A549 (cell line): ENCODE measurements around the gene ANTXR1. TPM values are rescaled to one million over a fixed set of nuclear protein-coding genes. Genes with fewer than 3 reads are reported as not detected.

Experiments
- ATAC-seq, 2 experiments: fragments of 200-7000 bp in 1 of 2; fragments of >200 bp in 1 of 2; cut with Nextera tagmentation in 1 of 2; cut with Tn5 transposase in 1 of 2; 3 replicates each; pipeline versions ENCODE4 v1.8.0 to v1.9.1; 2018 to 2020; ENCODE audit warnings: mild to moderate bottlenecking in 1 of 2, moderate library complexity in 1 of 2
- CTCF ChIA-PET: fragments of 300-600 bp; sonication (Branson Sonifier 250); formaldehyde crosslinking; extraction: SDS; loops from one replicate; lab custom pipeline; 2021; ENCODE audit warnings: antibody characterized with exemption, inconsistent platforms; lab: Yijun Ruan, JAX
- POLR2A ChIA-PET: fragments of 350-600 bp; formaldehyde crosslinking; extraction: SDS; loops from one replicate; lab custom pipeline; 2021; ENCODE audit warnings: antibody characterized with exemption, inconsistent platforms; lab: Yijun Ruan, JAX
- DNase-seq, 2 experiments: peaks; one replicate each; pipeline versions ENCODE4 v3.0.0 to v3.0.0-alpha.2; 2011 to 2016; ENCODE audit warnings: low read depth in 1 of 2, low spot score in 1 of 2
- FAIRE-seq: peaks from 2 replicates; lab custom pipeline; 2011; peaks lifted over from hg19 to GRCh38; lab: Jason Lieb, UNC
- H3K27ac ChIP-seq, 2 experiments: fragments of >200 bp; sonication (Bioruptor Twin); formaldehyde crosslinking; 3 replicates each; pipeline ENCODE4 v1.5.1; 2016 to 2017
- H3K4me1 ChIP-seq: fragments of >200 bp; sonication (Bioruptor Twin); formaldehyde crosslinking; 3 replicates; pipeline ENCODE4 v1.6.1; 2016
- H3K4me2 ChIP-seq: fragments of >200 bp; sonication (Bioruptor Twin); formaldehyde crosslinking; 3 replicates; pipeline ENCODE4 v1.6.1; 2016
- H3K4me3 ChIP-seq: fragments of >200 bp; sonication (Bioruptor Twin); formaldehyde crosslinking; 3 replicates; pipeline ENCODE4 v1.5.1; 2016
- H3K9me3 ChIP-seq: fragments of >200 bp; sonication (Bioruptor Twin); formaldehyde crosslinking; 3 replicates; pipeline ENCODE4 v1.6.1; 2016
- CEBPB ChIP-seq, 2 experiments: fragments of >200 bp in 1 of 2; sonication (Bioruptor Twin) in 1 of 2; formaldehyde crosslinking in 1 of 2; IDR thresholded peaks; 2 replicates each; pipeline ENCODE4 v1.6.1; 2012 to 2016
- CHD4 ChIP-seq: fragments of 200-600 bp; sonication (generic); IDR thresholded peaks from 2 replicates; pipeline ENCODE4 v1.6.1; 2016; ENCODE audit warnings: antibody characterized with exemption, mild to moderate bottlenecking, borderline replicate concordance
- CTCF ChIP-seq: fragments of >200 bp; sonication (Bioruptor Twin); formaldehyde crosslinking; IDR thresholded peaks from 3 replicates; pipeline ENCODE4 v1.5.1; 2016
- EP300 ChIP-seq, 2 experiments: fragments of >200 bp; sonication (Bioruptor Twin); formaldehyde crosslinking; IDR thresholded peaks; 2 replicates in 1 of 2; 3 replicates in 1 of 2; pipeline ENCODE4 v1.6.1; 2016 to 2017
- FOSL2 ChIP-seq, 2 experiments: fragments of 450-650 bp in 1 of 2; fragments of >200 bp in 1 of 2; sonication (Bioruptor Twin) in 1 of 2; formaldehyde crosslinking; IDR thresholded peaks; 2 replicates each; pipeline versions ENCODE4 v1.5.0 to v1.6.1; 2016 to 2020; ENCODE audit warnings: mild to moderate bottlenecking in 1 of 2, moderate library complexity in 1 of 2
- HMGXB4 ChIP-seq: fragments of 250-450 bp; sonication (Bioruptor Pico); IDR thresholded peaks from 2 replicates; pipeline ENCODE4 v1.5.0; 2021; ENCODE audit warnings: mild to moderate bottlenecking, moderate library complexity, borderline replicate concordance
- HOXB13 ChIP-seq: fragments of 250-450 bp; sonication (Bioruptor Pico); IDR thresholded peaks from 2 replicates; pipeline ENCODE4 v1.5.0; 2020; ENCODE audit warnings: low read depth, mild to moderate bottlenecking, moderate library complexity
- JUN ChIP-seq, 2 experiments: fragments of >200 bp; sonication (Bioruptor Twin); formaldehyde crosslinking; IDR thresholded peaks; 2 replicates in 1 of 2; 3 replicates in 1 of 2; pipeline ENCODE4 v1.6.1; 2016 to 2017
- KDM5A ChIP-seq: fragments of 200-600 bp; sonication (generic); IDR thresholded peaks from 2 replicates; pipeline ENCODE4 v1.6.1; 2016; ENCODE audit warnings: antibody characterized with exemption, mild to moderate bottlenecking
- PHF8 ChIP-seq: fragments of 200-600 bp; sonication (generic); IDR thresholded peaks from 2 replicates; pipeline ENCODE4 v1.6.1; 2016; ENCODE audit warnings: low read depth, mild to moderate bottlenecking, antibody characterized with exemption, moderate library complexity, borderline replicate concordance
- RARB ChIP-seq: fragments of 250-450 bp; sonication (Bioruptor Pico); IDR thresholded peaks from 2 replicates; pipeline ENCODE4 v1.8.0; 2021; ENCODE audit warnings: mild to moderate bottlenecking, moderate library complexity
- RCOR1 ChIP-seq: fragments of 150-350 bp; IDR thresholded peaks from 2 replicates; pipeline ENCODE4 v1.6.1; 2014; ENCODE audit warnings: antibody characterized with exemption, low read length, low read depth
- RNF2 ChIP-seq: fragments of 200-600 bp; sonication (generic); IDR thresholded peaks from 2 replicates; pipeline ENCODE4 v1.6.1; 2016; ENCODE audit warnings: low read depth, mild to moderate bottlenecking, antibody characterized with exemption, moderate library complexity, borderline replicate concordance
- TP53 ChIP-seq: fragments of 250-450 bp; sonication (Bioruptor Pico); IDR thresholded peaks from 2 replicates; pipeline ENCODE4 v1.5.0; 2021; ENCODE audit warnings: mild to moderate bottlenecking, moderate library complexity
- USF2 ChIP-seq: fragments of 450-650 bp; IDR thresholded peaks from 2 replicates; pipeline ENCODE4 v1.6.1; 2014; ENCODE audit warnings: antibody characterized with exemption
- ZC3H11A ChIP-seq: fragments of 450-650 bp; IDR thresholded peaks from 2 replicates; pipeline ENCODE4 v1.6.1; 2014; ENCODE audit warnings: antibody characterized with exemption, mild to moderate bottlenecking
- ZFP36 ChIP-seq: fragments of 450-650 bp; IDR thresholded peaks from 2 replicates; pipeline ENCODE4 v1.6.1; 2014; ENCODE audit warnings: borderline replicate concordance; ENCODE audit not compliant: partially characterized antibody
- ZSCAN20 ChIP-seq: fragments of 250-450 bp; sonication (Bioruptor Pico); IDR thresholded peaks from 2 replicates; pipeline ENCODE4 v1.8.0; 2022; ENCODE audit warnings: mild to moderate bottlenecking, moderate library complexity
- WGBS: methylation state at CpG from one replicate; pipeline ENCODE4 v1.1.6; 2017; ENCODE audit errors: missing lambda C conversion rate; 5-methylcytosine and 5-hydroxymethylcytosine counted together
- polyA plus RNA-seq, 4 experiments: library from polyadenylated mRNA; depleted of rRNA in 3 of 4; stranded (reverse); fragments of >200 nt; fragmentation: RNase III in 1 of 4; extraction: RNeasy Plus Mini Kit Qiagen cat#74134 plus additional on column Dnase treatment in 1 of 4; gene quantifications; 2 replicates in 3 of 4; 3 replicates in 1 of 4; pipeline ENCODE4 v1.2.3, GENCODE V29; 2011 to 2017
- TF ChIP-seq, protein P1 (sequence below): fragments of 200-600 bp; sonication (generic); IDR thresholded peaks from 2 replicates; pipeline ENCODE4 v1.6.1; 2016; ENCODE audit warnings: antibody characterized with exemption, mild to moderate bottlenecking, moderate library complexity
- TF ChIP-seq, protein P2 (sequence below): fragments of >200 bp; sonication (Bioruptor Twin); formaldehyde crosslinking; IDR thresholded peaks from 2 replicates; pipeline ENCODE4 v1.6.1; 2016

Gene ANTXR1
- polyA plus RNA-seq, 2 of the 4 experiments (the other 2 are of a cell fraction), result 161 to 194 TPM

- no peak for ATAC-seq
- peak overlapping the region in 1 of 2 experiments; percentile 27; a peak in 1 of 6 replicates for H3K27ac ChIP-seq
- WGBS, result 62% methylated on average over 2 of the region's 2 CpGs
- H3K4me3 ChIP-seq, result no peak overlapping the region
- no peak overlapping the region for H3K4me2 ChIP-seq
- no peak for DNase-seq
- ChIA-PET CTCF (no interaction called here), POLR2A (no interaction called here)
- TF ChIP-seq ZFP36 (no peak), FOSL2 (IDR thresholded peaks at IDR 0.05) (no peak), FOSL2 (CRISPR knock-in tag; IDR thresholded peaks at IDR 0.05) (no peak), RARB (CRISPR knock-in tag) (no peak), RNF2 (no peak), RCOR1 (no peak), HMGXB4 (no peak), PHF8 (no peak), CEBPB (IDR thresholded peaks at IDR 0.05) (no peak), EP300 (IDR thresholded peaks at IDR 0.05) (no peak)
- H3K9me3 ChIP-seq, result no peaks in the 10 kb centered on the region
- no peak for FAIRE-seq
- H3K4me1 ChIP-seq, result peaks cover 40% of the 10 kb centered on the region
Measured at GRCh38 chr2:69166465-69166811, 153.5 kb downstream of the ANTXR1 start.

- Histone ChIP-seq H3K9me3 (no peaks in the 10 kb centered on the region), H3K27ac (peak overlapping the region in 1 of 2 experiments; percentile 27; a peak in 2 of 6 replicates), H3K4me2 (no peak overlapping the region), H3K4me3 (no peak overlapping the region), H3K4me1 (peaks cover 35% of the 10 kb centered on the region)
- ChIA-PET POLR2A (no interaction called here), CTCF (no interaction called here)
- no peak for DNase-seq
- no peak for ATAC-seq
- WGBS, result 92% methylated on average over 5 of the region's 5 CpGs
- TF ChIP-seq HMGXB4, result no peak
- no peak for TF ChIP-seq USF2
- no peak for TF ChIP-seq JUN (IDR thresholded peaks at IDR 0.05)
- no peak for TF ChIP-seq CHD4
- TF ChIP-seq ZC3H11A, result no peak
- TF ChIP-seq, protein P1, sequence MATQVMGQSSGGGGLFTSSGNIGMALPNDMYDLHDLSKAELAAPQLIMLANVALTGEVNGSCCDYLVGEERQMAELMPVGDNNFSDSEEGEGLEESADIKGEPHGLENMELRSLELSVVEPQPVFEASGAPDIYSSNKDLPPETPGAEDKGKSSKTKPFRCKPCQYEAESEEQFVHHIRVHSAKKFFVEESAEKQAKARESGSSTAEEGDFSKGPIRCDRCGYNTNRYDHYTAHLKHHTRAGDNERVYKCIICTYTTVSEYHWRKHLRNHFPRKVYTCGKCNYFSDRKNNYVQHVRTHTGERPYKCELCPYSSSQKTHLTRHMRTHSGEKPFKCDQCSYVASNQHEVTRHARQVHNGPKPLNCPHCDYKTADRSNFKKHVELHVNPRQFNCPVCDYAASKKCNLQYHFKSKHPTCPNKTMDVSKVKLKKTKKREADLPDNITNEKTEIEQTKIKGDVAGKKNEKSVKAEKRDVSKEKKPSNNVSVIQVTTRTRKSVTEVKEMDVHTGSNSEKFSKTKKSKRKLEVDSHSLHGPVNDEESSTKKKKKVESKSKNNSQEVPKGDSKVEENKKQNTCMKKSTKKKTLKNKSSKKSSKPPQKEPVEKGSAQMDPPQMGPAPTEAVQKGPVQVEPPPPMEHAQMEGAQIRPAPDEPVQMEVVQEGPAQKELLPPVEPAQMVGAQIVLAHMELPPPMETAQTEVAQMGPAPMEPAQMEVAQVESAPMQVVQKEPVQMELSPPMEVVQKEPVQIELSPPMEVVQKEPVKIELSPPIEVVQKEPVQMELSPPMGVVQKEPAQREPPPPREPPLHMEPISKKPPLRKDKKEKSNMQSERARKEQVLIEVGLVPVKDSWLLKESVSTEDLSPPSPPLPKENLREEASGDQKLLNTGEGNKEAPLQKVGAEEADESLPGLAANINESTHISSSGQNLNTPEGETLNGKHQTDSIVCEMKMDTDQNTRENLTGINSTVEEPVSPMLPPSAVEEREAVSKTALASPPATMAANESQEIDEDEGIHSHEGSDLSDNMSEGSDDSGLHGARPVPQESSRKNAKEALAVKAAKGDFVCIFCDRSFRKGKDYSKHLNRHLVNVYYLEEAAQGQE, result no peak
- TF ChIP-seq RNF2, result no peak
- no peak for TF ChIP-seq KDM5A
- no peak for TF ChIP-seq TP53
- no peak for TF ChIP-seq ZSCAN20
- TF ChIP-seq HOXB13 (CRISPR knock-in tag), result no peak
- TF ChIP-seq, protein P2, sequence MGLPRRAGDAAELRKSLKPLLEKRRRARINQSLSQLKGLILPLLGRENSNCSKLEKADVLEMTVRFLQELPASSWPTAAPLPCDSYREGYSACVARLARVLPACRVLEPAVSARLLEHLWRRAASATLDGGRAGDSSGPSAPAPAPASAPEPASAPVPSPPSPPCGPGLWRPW, result no peak
- TF ChIP-seq CTCF, result no peak
- no peak for FAIRE-seq
Measured at GRCh38 chr2:69166812-69167468, 154.0 kb downstream of the ANTXR1 start.
